ENCODE measurements around the gene PTGES3.

The PTGES3 gene

GRCh38 chr12:56636675-56637540 is 51.2 kb downstream of the PTGES3 start (continued):
- no peak for TF ChIP-seq HOXC10 (CRISPR knock-in tag; IDR thresholded peaks at IDR 0.05)
- no peak for TF ChIP-seq ZNF138 (tag by site-specific recombination; IDR thresholded peaks at IDR 0.05; ENCODE audit: borderline replicate concordance)
- no peak for TF ChIP-seq ZNF548 (tag by site-specific recombination; IDR thresholded peaks at IDR 0.05)
- TF ChIP-seq ZNF449 (tag by site-specific recombination; IDR thresholded peaks at IDR 0.05), result 0 out of 2 replicates have a peak, but pooled peaks have one; percentile 10
- TF ChIP-seq, protein P1, sequence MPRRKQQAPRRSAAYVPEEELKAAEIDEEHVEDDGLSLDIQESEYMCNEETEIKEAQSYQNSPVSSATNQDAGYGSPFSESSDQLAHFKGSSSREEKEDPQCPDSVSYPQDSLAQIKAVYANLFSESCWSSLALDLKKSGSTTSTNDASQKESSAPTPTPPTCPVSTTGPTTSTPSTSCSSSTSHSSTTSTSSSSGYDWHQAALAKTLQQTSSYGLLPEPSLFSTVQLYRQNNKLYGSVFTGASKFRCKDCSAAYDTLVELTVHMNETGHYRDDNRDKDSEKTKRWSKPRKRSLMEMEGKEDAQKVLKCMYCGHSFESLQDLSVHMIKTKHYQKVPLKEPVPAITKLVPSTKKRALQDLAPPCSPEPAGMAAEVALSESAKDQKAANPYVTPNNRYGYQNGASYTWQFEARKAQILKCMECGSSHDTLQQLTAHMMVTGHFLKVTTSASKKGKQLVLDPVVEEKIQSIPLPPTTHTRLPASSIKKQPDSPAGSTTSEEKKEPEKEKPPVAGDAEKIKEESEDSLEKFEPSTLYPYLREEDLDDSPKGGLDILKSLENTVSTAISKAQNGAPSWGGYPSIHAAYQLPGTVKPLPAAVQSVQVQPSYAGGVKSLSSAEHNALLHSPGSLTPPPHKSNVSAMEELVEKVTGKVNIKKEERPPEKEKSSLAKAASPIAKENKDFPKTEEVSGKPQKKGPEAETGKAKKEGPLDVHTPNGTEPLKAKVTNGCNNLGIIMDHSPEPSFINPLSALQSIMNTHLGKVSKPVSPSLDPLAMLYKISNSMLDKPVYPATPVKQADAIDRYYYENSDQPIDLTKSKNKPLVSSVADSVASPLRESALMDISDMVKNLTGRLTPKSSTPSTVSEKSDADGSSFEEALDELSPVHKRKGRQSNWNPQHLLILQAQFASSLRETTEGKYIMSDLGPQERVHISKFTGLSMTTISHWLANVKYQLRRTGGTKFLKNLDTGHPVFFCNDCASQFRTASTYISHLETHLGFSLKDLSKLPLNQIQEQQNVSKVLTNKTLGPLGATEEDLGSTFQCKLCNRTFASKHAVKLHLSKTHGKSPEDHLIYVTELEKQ (tag by site-specific recombination; IDR thresholded peaks at IDR 0.05; ENCODE audit: borderline replicate concordance), result peak; percentile 23; the same call in 1 of the 2 replicates
- no peak for TF ChIP-seq ZNF585B (tag by site-specific recombination; IDR thresholded peaks at IDR 0.05)
- no peak for TF ChIP-seq TCF7L2 (IDR thresholded peaks at IDR 0.05; ENCODE audit: borderline replicate concordance, low read depth, low read length)
- TF ChIP-seq REPIN1 (tag by site-specific recombination; IDR thresholded peaks at IDR 0.05; ENCODE audit: low read depth), result no peak
- 0 out of 2 replicates have a peak, but pooled peaks have one; percentile 17 for TF ChIP-seq ZNF335 (tag by site-specific recombination; conservative IDR thresholded peaks at IDR 0.05)
- TF ChIP-seq, protein P2, sequence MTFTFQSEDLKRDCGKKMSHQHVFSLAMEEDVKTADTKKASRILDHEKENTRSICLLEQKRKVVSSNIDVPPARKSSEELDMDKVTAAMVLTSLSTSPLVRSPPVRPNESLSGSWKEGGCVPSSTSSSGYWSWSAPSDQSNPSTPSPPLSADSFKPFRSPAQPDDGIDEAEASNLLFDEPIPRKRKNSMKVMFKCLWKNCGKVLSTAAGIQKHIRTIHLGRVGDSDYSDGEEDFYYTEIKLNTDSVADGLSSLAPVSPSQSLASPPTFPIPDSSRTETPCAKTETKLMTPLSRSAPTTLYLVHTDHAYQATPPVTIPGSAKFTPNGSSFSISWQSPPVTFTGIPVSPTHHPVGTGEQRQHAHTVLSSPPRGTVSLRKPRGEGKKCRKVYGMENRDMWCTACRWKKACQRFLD (tag by site-specific recombination; IDR thresholded peaks at IDR 0.05), result no peak
- TF ChIP-seq ZBTB6 (tag by site-specific recombination; IDR thresholded peaks at IDR 0.05), result no peak; the same call in 1 of the 2 replicates
- no peak for TF ChIP-seq ZNF560 (tag by site-specific recombination; IDR thresholded peaks at IDR 0.05; ENCODE audit: borderline replicate concordance)
- TF ChIP-seq, protein P3, sequence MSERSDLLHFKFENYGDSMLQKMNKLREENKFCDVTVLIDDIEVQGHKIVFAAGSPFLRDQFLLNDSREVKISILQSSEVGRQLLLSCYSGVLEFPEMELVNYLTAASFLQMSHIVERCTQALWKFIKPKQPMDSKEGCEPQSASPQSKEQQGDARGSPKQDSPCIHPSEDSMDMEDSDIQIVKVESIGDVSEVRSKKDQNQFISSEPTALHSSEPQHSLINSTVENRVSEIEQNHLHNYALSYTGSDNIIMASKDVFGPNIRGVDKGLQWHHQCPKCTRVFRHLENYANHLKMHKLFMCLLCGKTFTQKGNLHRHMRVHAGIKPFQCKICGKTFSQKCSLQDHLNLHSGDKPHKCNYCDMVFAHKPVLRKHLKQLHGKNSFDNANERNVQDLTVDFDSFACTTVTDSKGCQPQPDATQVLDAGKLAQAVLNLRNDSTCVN (tag by site-specific recombination; optimal IDR thresholded peaks at IDR 0.05), result no peak
- TF ChIP-seq GLIS1 (tag by site-specific recombination; IDR thresholded peaks at IDR 0.05), result peak; percentile 87
- TF ChIP-seq ZNF658 (tag by site-specific recombination; IDR thresholded peaks at IDR 0.05), result no peak
- no peak for TF ChIP-seq ZNF777 (tag by site-specific recombination; IDR thresholded peaks at IDR 0.05; ENCODE audit: borderline replicate concordance)
- TF ChIP-seq, protein P4, sequence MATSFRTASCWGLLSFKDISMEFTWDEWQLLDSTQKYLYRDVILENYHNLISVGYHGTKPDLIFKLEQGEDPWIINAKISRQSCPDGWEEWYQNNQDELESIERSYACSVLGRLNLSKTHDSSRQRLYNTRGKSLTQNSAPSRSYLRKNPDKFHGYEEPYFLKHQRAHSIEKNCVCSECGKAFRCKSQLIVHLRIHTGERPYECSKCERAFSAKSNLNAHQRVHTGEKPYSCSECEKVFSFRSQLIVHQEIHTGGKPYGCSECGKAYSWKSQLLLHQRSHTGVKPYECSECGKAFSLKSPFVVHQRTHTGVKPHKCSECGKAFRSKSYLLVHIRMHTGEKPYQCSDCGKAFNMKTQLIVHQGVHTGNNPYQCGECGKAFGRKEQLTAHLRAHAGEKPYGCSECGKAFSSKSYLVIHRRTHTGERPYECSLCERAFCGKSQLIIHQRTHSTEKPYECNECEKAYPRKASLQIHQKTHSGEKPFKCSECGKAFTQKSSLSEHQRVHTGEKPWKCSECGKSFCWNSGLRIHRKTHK (tag by site-specific recombination; IDR thresholded peaks at IDR 0.05), result no peak
- TF ChIP-seq, protein P5, sequence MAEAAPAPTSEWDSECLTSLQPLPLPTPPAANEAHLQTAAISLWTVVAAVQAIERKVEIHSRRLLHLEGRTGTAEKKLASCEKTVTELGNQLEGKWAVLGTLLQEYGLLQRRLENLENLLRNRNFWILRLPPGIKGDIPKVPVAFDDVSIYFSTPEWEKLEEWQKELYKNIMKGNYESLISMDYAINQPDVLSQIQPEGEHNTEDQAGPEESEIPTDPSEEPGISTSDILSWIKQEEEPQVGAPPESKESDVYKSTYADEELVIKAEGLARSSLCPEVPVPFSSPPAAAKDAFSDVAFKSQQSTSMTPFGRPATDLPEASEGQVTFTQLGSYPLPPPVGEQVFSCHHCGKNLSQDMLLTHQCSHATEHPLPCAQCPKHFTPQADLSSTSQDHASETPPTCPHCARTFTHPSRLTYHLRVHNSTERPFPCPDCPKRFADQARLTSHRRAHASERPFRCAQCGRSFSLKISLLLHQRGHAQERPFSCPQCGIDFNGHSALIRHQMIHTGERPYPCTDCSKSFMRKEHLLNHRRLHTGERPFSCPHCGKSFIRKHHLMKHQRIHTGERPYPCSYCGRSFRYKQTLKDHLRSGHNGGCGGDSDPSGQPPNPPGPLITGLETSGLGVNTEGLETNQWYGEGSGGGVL (tag by site-specific recombination; IDR thresholded peaks at IDR 0.05), result peak; percentile 33; the same call in 1 of the 2 replicates
- TF ChIP-seq WT1 (tag by site-specific recombination; IDR thresholded peaks at IDR 0.05), result peak; percentile 61
- peak; percentile 41 for TF ChIP-seq ATF2 (tag by site-specific recombination; IDR thresholded peaks at IDR 0.05; ENCODE audit: low read depth)
- no peak for TF ChIP-seq ZNF175 (tag by site-specific recombination; IDR thresholded peaks at IDR 0.05)
- TF ChIP-seq ZNF76 (tag by site-specific recombination; IDR thresholded peaks at IDR 0.05; ENCODE audit: borderline replicate concordance, low read depth), result peak; percentile 52; the same call in 1 of the 2 replicates
- no peak for TF ChIP-seq ZNF404 (tag by site-specific recombination; IDR thresholded peaks at IDR 0.05)
- no peak for TF ChIP-seq ZNF416 (tag by site-specific recombination; IDR thresholded peaks at IDR 0.05)
- peak; percentile 73 for TF ChIP-seq ZBTB8A (tag by site-specific recombination; IDR thresholded peaks at IDR 0.05)
